DND-41 (cell line): ENCODE results near the gene AFF1.
"Not testable (repeated sequence)": the region's sequence is repeated elsewhere in the genome, so short reads cannot be mapped to it uniquely, and the experiment has no call there.

Experiments used
- ATAC-seq: fragments of 200-7000 bp; cut with Tn5 transposase; 3 replicates; pipeline ENCODE4 v1.9.1; 2021; ENCODE audit warnings: low read depth; ENCODE audit not compliant: insufficient read depth
- DNase-seq: peaks from one replicate; pipeline ENCODE4 v3.0.0-alpha.2; 2020
- H2AFZ ChIP-seq: 2 replicates; pipeline ENCODE4 v1.6.0; 2012; ENCODE audit warnings: low read depth, low read length
- H3K27ac ChIP-seq: 2 replicates; pipeline ENCODE4 v1.5.1; 2012; ENCODE audit warnings: low read length, inconsistent platforms
- H3K27me3 ChIP-seq: fragments of 200-600 bp; sonication (generic); 2 replicates; pipeline ENCODE4 v1.6.0; 2012; ENCODE audit warnings: low read length, mild to moderate bottlenecking, inconsistent platforms; ENCODE audit not compliant: insufficient read depth, poor library complexity
- H3K36me3 ChIP-seq: 2 replicates; pipeline ENCODE4 v1.5.1; 2012; ENCODE audit warnings: low read length, inconsistent platforms; ENCODE audit not compliant: insufficient read depth
- H3K4me1 ChIP-seq: 2 replicates; pipeline ENCODE4 v1.5.1; 2012; ENCODE audit warnings: mild to moderate bottlenecking, low read length; ENCODE audit not compliant: insufficient read depth
- H3K4me2 ChIP-seq: 2 replicates; pipeline ENCODE4 v1.6.0; 2012; ENCODE audit warnings: mild to moderate bottlenecking, moderate library complexity, low read length, inconsistent platforms; ENCODE audit not compliant: insufficient read depth
- H3K4me3 ChIP-seq, 2 experiments: fragments of 200-600 bp in 1 of 2; shearing (Covaris generic) in 1 of 2; 2 replicates each; pipeline ENCODE4 v1.5.1; 2012 to 2016; ENCODE audit warnings: inconsistent platforms in 2 of 2, low read length in 2 of 2, mild to moderate bottlenecking in 2 of 2, low read depth in 1 of 2, moderate library complexity in 1 of 2
- H3K79me2 ChIP-seq: 2 replicates; pipeline ENCODE4 v1.6.0; 2012; ENCODE audit warnings: low read length, inconsistent platforms; ENCODE audit not compliant: insufficient read depth
- H3K9ac ChIP-seq: 2 replicates; pipeline ENCODE4 v1.6.0; 2012; ENCODE audit warnings: low read depth, mild to moderate bottlenecking, inconsistent platforms, low read length, moderate library complexity
- H3K9me3 ChIP-seq: 2 replicates; pipeline ENCODE4 v1.5.1; 2012; ENCODE audit warnings: low read length, moderate library complexity, mild to moderate bottlenecking, inconsistent platforms; ENCODE audit not compliant: insufficient read depth, severe bottlenecking
- H4K20me1 ChIP-seq: 2 replicates; pipeline ENCODE4 v1.6.0; 2012; ENCODE audit warnings: low read length; ENCODE audit not compliant: insufficient read depth
- CTCF ChIP-seq: IDR thresholded peaks from 2 replicates; pipeline ENCODE4 v1.5.1; 2012; ENCODE audit warnings: borderline replicate concordance, low read length, moderate library complexity, mild to moderate bottlenecking; ENCODE audit not compliant: poor library complexity, severe bottlenecking; ENCODE audit errors: extremely low read depth
- EZH2 ChIP-seq: IDR thresholded peaks from 3 replicates; pipeline ENCODE4 v1.6.1; 2012; ENCODE audit warnings: borderline replicate concordance, low read depth, mild to moderate bottlenecking, moderate library complexity, low read length, inconsistent platforms; ENCODE audit not compliant: severe bottlenecking

AFF1 gene

GRCh38 chr4:87069037-87069742 lies 134.4 kb downstream of the AFF1 start:
- Histone ChIP-seq H3K4me3 (no peak overlapping the region), H3K4me2 (no peak overlapping the region), H3K9ac (no peak overlapping the region), H3K9me3 (no peaks in the 10 kb centered on the region), H3K79me2 (peaks cover 87% of the 10 kb centered on the region), H2AFZ (no peak overlapping the region), H3K36me3 (peaks cover 7% of the 10 kb centered on the region; the same call in 1 of the 2 replicates), H3K27me3 (no peaks in the 10 kb centered on the region), H3K27ac (no peak overlapping the region), H3K4me1 (peaks cover 26% of the 10 kb centered on the region), H4K20me1 (peaks cover 32% of the 10 kb centered on the region)
- no peak for DNase-seq
- TF ChIP-seq CTCF, result no peak
- no peak for TF ChIP-seq EZH2
- no peak for ATAC-seq

- peaks cover 91% of the 10 kb centered on the region for H3K79me2 ChIP-seq
- no peak overlapping the region for H2AFZ ChIP-seq
- H3K9ac ChIP-seq, result no peak overlapping the region
- TF ChIP-seq EZH2 (no peak), CTCF (no peak)
- no peak overlapping the region for H3K27ac ChIP-seq
- no peaks in the 10 kb centered on the region for H3K9me3 ChIP-seq
- peaks cover 14% of the 10 kb centered on the region; the same call in 1 of the 2 replicates for H3K36me3 ChIP-seq
- ATAC-seq (no peak), DNase-seq (no peak)
- no peak overlapping the region for H3K4me3 ChIP-seq
- H3K4me2 ChIP-seq, result no peak overlapping the region
- peaks cover 24% of the 10 kb centered on the region for H4K20me1 ChIP-seq
- H3K4me1 ChIP-seq, result peaks cover 32% of the 10 kb centered on the region
- no peaks in the 10 kb centered on the region for H3K27me3 ChIP-seq
These were observed 136.6 kb downstream of the AFF1 start for GRCh38 chr4:87071401-87071800.

DNA sequence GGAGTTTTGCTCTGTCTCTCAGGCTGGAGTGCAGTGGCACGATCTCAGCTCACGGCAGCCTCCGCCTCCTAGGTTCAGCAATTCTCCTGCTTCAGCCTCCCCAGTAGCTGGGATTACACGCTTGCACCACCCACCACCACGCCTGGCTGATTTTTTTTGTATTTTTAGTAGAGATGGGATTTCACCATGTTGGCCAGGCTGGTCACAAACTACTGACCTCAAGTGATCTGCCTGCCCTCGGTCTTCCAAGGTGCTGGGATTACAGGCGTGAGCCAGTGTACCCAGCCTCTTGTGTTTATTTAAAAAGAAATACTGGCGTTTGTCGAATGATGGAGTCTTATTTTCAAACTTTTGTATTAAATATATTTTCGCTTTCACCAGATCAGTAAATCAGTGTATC lies 137.7 kb downstream of the AFF1 start:
- not testable (repeated sequence) for ATAC-seq, H3K4me3 ChIP-seq, H3K27me3 ChIP-seq, DNase-seq, H3K36me3 ChIP-seq, H3K27ac ChIP-seq, H2AFZ ChIP-seq, H3K9me3 ChIP-seq
- Histone ChIP-seq H3K79me2 (peaks cover 91% of the 10 kb centered on the region), H3K4me1 (peaks cover 32% of the 10 kb centered on the region), H3K4me2 (peak overlapping the region; percentile 46), H4K20me1 (peaks cover 14% of the 10 kb centered on the region), H3K9ac (0 out of 2 replicates have a peak overlapping the region, but pooled peaks have one; percentile 17)

- H3K36me3 ChIP-seq, result peaks cover 7% of the 10 kb centered on the region; the same call in 1 of the 2 replicates
- H3K4me1 ChIP-seq, result peaks cover 32% of the 10 kb centered on the region
- H3K4me3 ChIP-seq, result peak overlapping the region in 1 of 2 experiments; percentile 30; a peak in 2 of 4 replicates
- peaks cover 10% of the 10 kb centered on the region for H4K20me1 ChIP-seq
- H3K27me3 ChIP-seq, result no peaks in the 10 kb centered on the region
- H3K79me2 ChIP-seq, result peaks cover 92% of the 10 kb centered on the region
- peak overlapping the region; percentile 7 for H3K27ac ChIP-seq
- peak overlapping the region; percentile 46 for H3K4me2 ChIP-seq
- TF ChIP-seq EZH2 (no peak), CTCF (no peak)
- H2AFZ ChIP-seq, result no peak overlapping the region
- peak overlapping the region; percentile 18; the same call in 1 of the 2 replicates for H3K9ac ChIP-seq
- H3K9me3 ChIP-seq, result no peaks in the 10 kb centered on the region
- DNase-seq (peak; percentile 62), ATAC-seq (peak; percentile 95)
These were observed 138.6 kb downstream of the AFF1 start for GRCh38 chr4:87073199-87074120.
